Peyer's patch (tissue), 4 donors: ENCODE data around the gene SLC35D3.

Experiments used
- POLR2A ChIP-seq, 2 donors: fragments of 450-650 bp; IDR thresholded peaks; one replicate each; pipeline ENCODE4 v1.5.1; 2017; ENCODE audit warnings: antibody characterized with exemption in 2 of 2, mild to moderate bottlenecking in 2 of 2, moderate library complexity in 2 of 2
- TF ChIP-seq, protein P1 (sequence below), 6 experiments: fragments of 450-650 bp in 4 of 6; fragments of 200-600 bp in 2 of 6; sonication (generic) in 1 of 6; IDR thresholded peaks; one replicate each; pipeline ENCODE4 v1.5.1; 2017 to 2019; ENCODE audit warnings: antibody characterized with exemption in 6 of 6, mild to moderate bottlenecking in 3 of 6, moderate library complexity in 1 of 6

DNA sequence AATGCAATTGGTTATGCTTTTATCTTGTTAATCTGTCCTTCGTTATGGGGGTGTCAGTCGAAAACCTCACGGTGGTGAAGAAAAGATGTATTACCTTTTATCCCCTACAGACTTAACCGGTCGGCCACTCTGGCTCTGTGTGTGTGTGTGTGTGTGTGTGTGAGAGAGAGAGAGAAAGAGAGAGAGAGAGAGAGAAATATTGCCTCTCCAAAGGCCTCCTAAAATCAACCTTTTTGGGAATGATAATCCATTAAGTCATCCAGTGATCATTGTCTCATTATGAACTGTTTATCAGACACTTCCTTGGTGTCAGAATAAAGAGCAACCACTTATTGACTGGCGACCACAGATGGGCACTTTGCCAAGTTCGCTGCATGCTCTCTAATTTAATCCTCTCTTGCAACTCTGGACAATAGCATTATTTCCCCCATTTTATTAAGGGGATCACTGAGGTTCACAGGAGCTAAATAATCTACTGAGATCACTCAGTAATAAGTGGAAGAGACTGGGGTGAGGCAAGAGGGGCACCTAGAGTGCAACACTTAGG lies 30.7 kb downstream of the SLC35D3 start:
- TF ChIP-seq, protein P1, sequence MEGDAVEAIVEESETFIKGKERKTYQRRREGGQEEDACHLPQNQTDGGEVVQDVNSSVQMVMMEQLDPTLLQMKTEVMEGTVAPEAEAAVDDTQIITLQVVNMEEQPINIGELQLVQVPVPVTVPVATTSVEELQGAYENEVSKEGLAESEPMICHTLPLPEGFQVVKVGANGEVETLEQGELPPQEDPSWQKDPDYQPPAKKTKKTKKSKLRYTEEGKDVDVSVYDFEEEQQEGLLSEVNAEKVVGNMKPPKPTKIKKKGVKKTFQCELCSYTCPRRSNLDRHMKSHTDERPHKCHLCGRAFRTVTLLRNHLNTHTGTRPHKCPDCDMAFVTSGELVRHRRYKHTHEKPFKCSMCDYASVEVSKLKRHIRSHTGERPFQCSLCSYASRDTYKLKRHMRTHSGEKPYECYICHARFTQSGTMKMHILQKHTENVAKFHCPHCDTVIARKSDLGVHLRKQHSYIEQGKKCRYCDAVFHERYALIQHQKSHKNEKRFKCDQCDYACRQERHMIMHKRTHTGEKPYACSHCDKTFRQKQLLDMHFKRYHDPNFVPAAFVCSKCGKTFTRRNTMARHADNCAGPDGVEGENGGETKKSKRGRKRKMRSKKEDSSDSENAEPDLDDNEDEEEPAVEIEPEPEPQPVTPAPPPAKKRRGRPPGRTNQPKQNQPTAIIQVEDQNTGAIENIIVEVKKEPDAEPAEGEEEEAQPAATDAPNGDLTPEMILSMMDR (IDR thresholded peaks at IDR 0.05): no peak
- TF ChIP-seq POLR2A (IDR thresholded peaks at IDR 0.05): no peak
